Muscle of back (tissue), 11 donors: Measurements from ENCODE around the gene LAMA4. TPM values are rescaled to one million over a fixed set of nuclear protein-coding genes. Genes with fewer than 3 reads are reported as not detected.
"Not testable (repeated sequence)": the region's sequence is repeated elsewhere in the genome, so short reads cannot be mapped to it uniquely, and the experiment has no call there.

Experiments used
- DNase-seq, 3 donors: peaks; one replicate each; pipeline versions ENCODE4 v3.0.0 to v3.0.0-alpha.2; 2013
- polyA plus RNA-seq, 10 donors: library from polyadenylated mRNA; unstranded; fragments of 120-200 nt; gene quantifications; one replicate each; pipeline ENCODE4 v1.2.1, GENCODE V29; 2013; ENCODE audit not compliant: insufficient read length in 10 of 10

Gene LAMA4
- polyA plus RNA-seq, 10 donors = 141 to 228 (median 158) TPM

DNA sequence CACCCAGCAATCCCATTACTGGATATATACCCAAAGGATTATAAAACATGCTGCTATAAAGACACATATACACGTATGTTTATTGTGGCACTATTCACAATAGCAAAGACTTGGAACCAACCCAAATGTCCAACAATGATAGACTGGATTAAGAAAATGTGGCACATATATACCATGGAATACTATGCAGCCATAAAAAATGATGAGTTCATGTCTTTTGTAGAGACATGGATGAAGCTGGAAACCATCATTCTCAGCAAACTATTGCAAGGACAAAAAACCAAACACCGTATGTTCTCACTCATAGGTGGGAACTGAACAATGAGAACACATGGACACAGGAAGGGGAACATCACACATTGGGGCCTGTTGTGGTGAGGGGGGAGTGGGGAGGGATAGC is 148.3 kb downstream of the LAMA4 start:
- not testable (repeated sequence) for DNase-seq

DNA sequence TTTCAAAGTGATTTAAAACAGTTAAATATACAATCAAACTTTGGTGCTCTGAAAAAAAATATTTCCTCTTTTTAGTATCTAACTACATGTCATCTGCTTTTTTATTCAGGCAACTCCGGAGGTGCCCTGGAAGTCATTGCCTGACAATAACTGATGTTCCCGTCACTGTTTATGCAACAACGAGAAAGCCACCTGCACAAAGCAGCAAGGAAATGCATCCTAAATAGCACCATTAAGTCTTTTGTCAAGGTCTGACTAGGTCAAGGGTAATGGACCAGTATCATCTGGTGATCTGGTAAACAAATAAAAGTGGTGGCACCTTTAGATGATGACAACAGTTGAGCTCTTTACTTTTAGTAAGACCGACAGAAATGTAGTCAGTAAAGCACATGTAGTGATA is 153.8 kb downstream of the LAMA4 start:
- no peak for DNase-seq

DNA sequence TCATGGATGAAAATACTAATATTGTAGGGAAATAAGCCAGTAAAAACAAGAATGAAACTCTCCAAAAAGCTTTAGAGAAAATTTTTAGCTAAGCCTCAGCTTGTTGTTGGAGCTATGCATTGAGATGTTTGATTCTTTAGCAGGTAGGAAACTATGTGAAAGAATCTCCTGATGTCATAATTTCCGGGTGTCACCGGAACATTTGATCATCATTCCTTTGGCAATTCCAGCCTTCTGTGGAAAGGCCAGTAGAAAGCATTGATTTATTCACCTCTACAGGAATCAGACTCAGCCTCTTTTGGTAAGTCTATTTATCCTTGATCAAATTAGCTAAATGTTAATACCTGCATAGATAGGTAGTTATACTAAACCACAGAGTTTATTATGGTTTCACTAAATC is 157.5 kb downstream of the LAMA4 start:
- DNase-seq = no peak

DNA sequence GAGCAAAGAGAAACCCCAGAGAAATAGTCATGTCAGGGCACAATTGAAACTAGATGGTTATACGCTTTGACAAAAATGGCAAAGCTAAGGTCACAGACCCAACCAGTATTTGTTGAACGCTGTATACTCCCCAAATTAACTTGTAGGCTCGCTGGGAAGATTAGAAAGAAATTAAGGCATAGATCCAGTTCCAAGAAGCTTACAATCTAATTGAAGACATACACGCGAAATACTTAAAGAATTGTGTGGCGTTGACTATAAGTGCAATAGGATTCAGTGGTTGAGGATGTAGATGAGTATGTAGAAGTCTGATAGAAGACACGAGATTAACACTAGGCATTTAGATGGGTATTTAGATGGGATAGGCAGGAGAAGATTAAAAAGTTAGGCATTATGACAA is 166.5 kb downstream of the LAMA4 start:
- DNase-seq = no peak

DNA sequence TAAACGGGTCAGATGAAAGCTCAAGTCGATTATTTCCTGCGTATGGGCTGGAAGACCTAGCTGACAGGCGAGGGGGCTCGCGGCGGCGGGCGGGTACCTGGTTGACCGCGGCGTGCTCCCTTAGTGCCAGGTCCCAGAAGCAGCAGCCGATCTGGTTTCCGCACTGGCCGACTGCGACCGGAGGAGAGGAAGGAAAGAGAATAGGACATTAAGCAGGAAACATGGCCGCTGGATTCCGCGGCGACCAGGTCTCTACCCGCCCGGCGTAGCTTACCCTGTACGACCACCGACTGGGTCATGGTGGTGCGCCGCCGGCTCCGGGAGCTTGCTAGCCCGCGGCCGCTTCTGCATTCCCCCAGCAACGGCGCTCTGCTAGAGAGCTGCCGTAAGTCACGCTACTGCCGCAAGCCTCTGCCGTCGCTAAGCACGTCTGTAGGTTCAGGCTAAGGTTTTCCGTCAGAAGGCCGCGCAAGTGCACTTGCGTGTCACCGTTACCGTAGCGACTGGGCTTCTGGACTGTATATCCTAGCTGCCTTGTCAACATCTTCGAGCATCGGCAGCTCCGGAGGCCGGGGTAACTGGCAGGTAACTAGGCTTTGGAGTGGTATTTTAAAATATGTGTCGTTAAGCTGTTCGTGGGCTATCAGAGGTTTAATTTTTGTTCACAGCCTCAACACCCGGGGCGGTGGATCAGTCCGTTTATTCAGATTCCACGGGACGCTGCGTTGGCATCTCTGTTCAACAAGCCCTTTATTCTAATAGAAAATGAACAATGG is 167.0 kb downstream of the LAMA4 start, which contains the start of the genes FAM229B and TUBE1:
Gene FAM229B (plus strand): TSS at position 456 of the 776 bp plus-strand sequence. CDS start 11,693 bp downstream, outside the sequence.
Gene TUBE1 (minus strand): TSS at position 347 of the 776 bp plus-strand sequence. CDS start 48 bp downstream, at position 299.
- peak; percentile 95 to 98 (median 96) for DNase-seq

DNA sequence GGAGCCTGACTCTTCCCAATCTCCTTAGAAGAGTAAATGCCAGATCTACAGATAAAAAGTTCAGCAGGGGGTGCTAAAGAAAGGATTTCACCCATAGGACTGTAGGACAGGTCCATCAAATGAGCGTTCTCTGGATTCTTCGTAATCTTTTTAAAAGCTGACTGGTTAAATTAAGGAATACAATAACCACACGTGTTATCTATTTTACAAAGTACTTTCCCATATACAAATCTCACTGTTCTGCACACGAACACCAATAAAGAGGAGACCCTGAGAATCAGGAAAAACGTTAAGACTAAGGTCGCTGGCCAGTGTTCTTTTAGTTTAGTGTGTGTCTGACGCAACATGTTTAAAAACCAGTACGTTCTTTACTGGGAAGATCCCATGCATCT is 167.6 kb downstream of the LAMA4 start:
- DNase-seq = peak in 2 of 3 donors; percentile 50 to 54

DNA sequence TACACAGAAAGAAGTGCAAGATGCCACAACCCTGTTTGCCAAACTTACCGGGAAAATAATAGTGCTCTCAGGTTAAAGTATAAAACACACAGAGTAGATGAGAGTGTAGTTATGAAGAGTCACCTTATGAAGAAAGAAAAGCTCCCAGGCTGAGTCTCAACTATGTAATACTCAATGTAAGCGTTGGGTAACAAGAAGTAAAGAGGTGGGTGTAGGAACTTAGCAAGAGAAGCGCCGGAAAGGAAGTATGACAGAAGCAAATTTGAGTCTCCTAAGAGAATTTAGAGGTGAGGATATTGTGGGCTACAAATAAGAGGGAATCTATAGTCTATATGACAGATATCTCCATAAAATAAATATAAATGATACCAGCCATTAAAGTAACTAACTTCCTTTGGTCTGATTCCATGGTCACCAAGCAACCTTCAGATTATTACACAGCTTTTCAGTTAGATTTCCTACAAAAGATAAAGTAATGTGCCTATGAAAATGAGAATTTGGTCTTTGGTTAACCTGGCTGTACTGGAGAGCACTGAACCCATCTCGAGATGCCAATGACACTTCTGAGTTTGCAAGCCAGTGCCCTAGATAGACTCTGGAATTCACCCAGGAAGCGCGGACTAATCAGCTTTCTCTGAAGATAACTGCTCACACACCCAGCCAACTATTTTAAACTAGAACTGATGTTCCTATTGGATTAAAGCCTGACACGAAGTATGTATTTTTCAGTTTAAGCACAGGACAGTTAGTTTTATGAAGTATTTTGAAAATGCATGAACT is 168.9 kb downstream of the LAMA4 start:
- DNase-seq = no peak

DNA sequence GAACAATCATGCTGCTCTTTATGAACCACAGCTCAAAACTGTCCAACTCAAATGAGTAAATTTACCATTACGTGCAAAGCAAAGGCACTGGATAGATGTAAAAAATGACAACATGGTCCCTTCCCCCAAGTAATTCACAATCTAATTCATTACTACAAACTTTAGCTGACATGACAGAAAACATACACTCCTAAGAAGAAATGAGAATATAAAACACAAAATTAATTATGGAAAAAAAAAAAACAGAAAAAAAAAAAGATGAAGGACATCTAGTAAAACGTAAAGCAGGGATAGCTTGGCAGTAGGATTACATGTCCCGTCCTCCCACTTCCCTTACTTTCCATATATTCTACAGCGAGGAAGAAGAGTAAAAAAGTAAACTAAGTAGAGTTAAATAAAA is 172.8 kb downstream of the LAMA4 start:
- no peak for DNase-seq

DNA sequence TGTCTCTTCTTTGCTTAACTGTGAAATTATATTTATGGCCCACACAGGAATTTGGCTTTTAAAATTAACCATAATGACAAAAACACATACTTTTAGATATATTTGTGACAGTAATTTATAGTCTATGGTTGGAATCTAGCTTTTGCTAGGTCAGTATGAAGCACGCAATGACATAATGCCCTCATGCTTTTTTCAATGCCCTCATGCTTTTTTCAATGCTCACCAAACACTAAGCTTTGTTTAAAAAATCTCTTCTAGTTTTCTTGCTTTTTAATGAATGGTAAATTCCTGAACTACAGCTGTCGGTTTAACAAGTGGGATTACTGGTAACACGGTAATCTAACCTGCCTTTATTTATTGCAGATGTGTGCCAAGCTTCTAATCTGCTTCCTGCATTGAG is 187.8 kb downstream of the LAMA4 start:
- DNase-seq = no peak

DNA sequence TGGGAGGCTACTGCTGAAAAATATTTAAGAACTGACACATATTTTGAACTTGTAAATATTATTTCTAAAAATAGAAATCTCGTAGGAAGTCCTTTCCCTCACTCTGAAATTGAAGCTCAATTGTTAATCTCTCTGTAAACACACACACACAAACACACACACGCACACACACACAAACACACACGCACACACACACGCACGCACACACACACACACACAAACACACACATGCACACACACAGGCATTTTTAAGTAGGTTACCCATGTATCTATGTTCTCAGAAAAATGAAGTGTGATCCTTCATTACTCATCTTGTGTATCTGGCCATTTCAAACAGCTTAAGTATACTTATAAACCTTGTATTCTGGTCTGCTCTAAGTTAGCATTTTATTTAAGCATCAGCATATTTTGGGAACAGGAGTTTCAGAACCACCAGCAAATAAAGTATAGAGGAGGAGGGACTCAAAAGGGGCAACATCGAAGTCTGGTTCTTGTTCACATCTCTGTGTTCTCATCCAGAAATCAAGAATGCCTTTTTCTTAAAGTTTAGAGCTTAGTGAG is 188.9 kb downstream of the LAMA4 start:
- no peak for DNase-seq

DNA sequence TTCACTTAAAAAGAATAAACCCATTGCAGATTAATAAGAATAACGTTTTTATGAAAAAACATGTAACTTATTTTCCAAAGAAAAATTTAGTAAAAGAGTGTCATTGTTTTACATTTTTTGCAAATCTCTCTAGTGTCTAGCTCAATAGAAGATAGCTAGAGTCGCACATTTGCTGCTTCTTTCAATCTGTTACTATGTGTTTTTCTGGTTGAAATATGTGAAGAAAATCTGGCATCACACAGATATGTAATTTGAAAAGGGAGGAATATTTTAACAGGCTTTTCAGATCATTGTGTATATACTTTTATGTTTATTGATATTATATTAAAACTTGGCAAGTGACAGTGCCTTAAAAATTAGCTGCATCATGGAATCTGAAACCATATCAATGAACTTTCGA is 191.4 kb downstream of the LAMA4 start:
- no peak for DNase-seq

DNA sequence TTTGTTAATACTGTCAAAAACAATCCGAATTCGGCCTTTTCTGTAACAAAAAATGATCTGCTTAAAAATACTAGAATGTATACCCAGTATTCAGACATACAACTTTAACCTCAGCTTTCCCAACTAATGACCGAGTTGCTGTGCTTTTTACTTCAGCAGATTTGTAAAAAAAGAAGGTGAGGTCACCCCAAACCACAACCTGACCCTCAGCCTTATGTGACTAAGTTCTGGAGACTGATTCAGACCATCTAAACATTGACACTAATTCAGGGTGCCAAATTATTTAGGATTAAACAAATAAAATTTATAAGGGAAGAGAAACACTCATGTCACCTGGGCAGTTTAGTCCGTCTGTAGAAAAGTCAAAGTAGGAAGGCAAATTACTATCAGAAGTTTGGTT is 192.8 kb downstream of the LAMA4 start:
- DNase-seq = no peak

Other genes with a start within 250 kb of the LAMA4 start
- gene CCN6, start 200.5 kb downstream of the LAMA4 start, polyA plus RNA-seq = under 1 TPM; 0.09 to 0.35 (median 0.18) TPM
- gene TUBE1, start 167.1 kb downstream of the LAMA4 start, polyA plus RNA-seq = 10 to 100 TPM; 10.8 to 35.0 (median 17.3) TPM
- gene FAM229B, start 167.0 kb downstream of the LAMA4 start, polyA plus RNA-seq = 10 to 100 TPM; 17.8 to 26.8 (median 22.1) TPM
- gene RFPL4B, start 92.8 kb upstream of the LAMA4 start, polyA plus RNA-seq = 1 to 10 TPM in 4 of 10 donors, under 1 TPM in 6; 0.45 to 2.0 (median 0.94) TPM